Stimulated activated CD4-positive, alpha-beta T cell treated with anti-CD3 and anti-CD28 coated beads, Interleukin-4, amount 100 ng/mL, for 4 hours (primary cell): ENCODE measurements around the gene ABCC6.
A peak's percentile ranks its signal among the peaks of the same experiment; 100 is the strongest.

Experiments used
- DNase-seq, 2 experiments: peaks; one replicate each; pipeline ENCODE4 v3.0.0-alpha.2; 2020

Gene ABCC6

DNA sequence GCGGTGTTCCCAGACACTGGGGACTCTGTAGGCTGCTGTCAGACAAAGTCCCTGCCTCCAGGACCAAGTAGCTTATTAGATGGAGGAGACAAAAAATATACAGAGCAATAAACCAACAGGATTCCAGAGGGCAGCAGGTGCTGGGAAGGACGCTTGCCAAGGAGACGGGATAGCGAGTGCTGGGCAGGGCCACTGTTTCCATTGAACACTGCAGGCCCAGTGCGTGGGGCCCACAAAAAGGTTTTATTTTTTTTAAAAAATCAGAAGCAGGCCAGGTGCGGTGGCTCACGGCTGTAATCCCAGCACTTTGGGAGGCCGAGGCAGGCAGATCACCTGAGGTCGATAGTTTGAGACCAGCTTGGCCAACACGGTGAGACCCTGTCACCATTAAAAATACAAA, 84.2 kb downstream of the ABCC6 start:
- DNase-seq, result no peak

DNA sequence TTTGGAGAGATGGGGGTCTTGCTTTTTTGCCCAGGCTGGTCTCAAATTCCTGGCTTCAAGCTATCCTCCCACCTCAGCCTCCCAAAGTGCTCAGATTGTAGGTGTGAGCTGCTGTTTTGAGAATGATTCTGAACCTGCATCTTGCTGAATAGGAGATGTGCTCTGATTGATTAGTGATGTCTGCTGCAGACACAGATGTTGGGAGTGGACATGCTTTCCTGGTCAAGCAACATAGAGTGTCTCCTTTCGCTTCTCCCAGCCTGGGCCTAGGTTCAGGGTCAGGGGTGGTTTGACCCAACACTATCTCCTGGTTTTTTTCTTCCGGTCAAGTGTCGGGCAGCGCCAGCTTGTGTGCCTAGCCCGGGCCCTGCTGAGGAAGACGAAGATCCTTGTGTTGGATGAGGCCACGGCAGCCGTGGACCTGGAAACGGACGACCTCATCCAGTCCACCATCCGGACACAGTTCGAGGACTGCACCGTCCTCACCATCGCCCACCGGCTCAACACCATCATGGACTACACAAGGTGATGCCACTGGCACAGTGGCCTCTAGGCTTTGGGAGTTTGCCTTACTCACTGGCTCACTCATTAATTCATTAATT, 85.2 kb downstream of the ABCC6 start:
- DNase-seq, result no peak

DNA sequence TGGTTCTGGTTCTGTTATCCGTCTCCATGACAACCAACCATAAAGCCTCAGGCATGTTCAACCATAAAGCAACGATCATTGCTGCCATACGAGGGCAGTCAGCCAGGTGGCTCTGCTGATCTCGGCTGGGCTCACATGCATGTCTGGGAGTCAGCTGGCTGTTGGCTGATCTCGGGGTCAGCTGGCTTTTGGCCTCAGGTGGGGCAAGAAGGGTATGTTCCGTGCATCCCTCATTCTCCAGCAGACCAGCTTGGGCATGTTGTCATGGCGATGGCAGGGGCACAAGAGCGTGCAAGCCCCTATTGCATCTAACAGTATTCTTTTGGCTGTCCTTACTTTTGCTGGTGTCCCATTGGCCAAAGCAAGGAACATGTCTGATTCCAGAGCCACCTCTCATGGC, 86.2 kb downstream of the ABCC6 start:
- DNase-seq, result no peak

DNA sequence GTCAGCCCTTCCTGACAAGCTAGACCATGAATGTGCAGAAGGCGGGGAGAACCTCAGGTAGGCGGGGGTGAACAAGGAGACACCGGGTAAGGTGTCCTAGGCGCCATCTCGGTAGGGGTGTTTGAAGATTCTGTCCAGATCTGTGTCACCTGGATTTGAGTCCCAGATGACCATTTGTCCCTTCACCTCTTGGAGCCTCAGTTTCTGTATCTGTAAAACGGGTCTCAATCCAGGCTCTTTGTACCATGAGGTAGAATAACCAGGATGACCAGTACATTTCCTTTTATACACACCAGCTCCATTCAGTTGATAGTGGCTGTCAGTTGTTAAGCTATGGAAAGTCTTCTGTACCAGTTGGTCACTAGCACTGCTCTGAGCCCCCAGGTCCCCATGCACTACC, 86.7 kb downstream of the ABCC6 start:
- DNase-seq, result no peak

DNA sequence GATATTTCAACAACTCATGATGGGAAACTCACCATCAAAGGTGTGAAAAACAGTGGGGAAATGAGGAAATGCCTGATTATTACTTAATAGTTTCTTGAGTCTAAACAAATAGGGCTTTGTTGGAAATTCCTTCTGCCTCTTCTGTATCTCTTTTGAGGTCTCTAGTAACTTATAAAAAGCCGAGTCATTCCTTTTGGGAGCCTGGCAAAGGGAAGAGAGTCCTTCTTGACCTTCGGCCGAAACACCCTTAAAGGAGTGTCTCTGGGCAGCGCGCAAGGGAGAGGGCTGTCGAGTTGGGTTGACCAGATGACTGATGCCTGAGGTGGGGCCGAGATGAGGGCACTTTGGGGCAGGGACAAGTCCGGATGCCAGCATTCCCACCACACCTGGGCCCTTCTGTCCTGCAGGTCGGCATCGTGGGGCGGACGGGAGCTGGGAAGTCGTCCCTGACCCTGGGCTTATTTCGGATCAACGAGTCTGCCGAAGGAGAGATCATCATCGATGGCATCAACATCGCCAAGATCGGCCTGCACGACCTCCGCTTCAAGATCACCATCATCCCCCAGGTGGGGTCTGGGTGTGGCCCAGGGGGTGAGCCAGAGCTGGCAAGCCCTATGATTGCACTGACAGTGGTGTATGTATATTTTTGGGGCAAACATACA, 89.2 kb downstream of the ABCC6 start:
- DNase-seq, result no peak

DNA sequence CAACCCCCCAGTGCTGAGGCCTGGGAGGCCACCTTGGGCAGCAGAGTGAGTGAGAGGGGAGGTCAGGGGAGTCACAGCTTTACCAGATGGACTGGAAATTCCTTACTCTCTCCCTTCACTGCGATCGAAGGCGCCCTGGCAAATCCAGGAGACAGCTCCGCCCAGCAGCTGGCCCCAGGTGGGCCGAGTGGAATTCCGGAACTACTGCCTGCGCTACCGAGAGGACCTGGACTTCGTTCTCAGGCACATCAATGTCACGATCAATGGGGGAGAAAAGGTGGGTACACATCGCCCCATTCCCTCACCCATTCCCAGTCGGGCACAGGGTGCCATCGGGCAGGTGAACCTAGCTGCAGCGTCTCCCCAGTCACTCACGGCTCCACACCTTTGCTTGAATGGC, 91.6 kb downstream of the ABCC6 start:
- DNase-seq, result no peak

DNA sequence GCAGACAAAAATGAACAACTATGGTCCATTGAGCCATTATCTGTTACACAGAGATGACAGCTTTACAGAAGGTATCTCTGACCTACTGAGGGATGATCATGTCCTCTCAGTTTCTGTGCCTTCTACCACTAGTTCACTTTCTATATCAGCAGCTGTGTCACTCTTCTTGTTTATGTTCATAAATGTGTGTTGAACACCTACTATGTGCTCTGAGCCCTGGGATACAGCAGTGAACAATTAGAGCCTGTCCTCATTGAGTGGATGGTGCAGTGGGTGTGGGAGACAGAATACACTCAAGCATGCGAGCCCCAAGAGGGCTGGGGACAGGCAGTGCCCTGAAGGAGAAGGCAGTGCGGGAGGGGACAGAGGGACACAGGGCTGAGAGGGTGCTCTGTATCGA, 92.1 kb downstream of the ABCC6 start:
- no peak for DNase-seq

DNA sequence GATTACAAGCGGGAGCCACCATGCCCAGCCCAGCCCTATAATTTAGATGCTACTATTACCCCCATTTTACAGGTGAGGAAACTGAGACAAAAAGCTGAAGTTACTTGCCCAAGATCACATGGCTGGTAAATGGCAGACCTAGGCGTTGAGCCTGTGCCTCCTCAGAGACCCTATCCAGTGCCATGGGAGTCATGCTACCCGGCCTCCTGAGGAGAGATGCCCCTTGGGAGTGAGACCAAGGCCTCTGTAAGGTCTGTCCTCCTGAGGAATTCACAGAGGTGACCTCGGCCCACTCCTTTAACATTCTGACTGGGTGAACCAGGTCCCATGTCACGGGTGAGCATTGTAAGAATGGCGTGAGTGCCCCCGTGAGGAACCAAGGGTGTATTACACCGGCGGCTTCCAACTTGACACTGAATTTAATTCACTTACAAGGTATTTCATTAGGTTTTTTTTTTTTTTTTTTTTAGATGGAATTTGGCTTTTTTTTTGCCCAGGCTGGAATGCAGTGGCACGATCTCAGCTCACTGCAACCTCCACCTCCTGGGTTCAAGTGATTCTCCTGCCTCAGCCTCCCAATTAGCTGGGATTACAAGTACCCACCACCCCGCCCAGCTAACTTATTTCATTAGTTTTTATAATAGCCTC, 95.7 kb downstream of the ABCC6 start:
- peak; percentile 55 to 59 for DNase-seq

DNA sequence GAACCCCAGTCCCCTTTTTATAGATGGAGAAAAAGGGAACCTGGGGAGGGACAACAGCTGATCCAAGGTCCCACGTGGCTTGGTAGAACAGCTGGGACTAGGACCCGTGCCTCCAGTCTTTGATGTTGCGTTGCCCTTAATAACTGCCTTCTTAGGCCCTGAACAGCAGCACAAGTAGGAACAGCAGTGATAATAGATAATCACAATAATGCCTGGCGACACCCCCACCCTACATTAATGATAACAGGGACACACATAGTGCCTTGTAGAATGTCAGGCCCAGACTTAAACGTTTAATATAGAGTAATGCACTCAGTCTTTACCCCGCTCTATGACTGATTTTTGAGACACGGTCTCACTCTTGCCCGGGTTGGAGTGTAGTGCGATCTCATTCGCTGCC, 96.4 kb downstream of the ABCC6 start:
- no peak for DNase-seq

DNA sequence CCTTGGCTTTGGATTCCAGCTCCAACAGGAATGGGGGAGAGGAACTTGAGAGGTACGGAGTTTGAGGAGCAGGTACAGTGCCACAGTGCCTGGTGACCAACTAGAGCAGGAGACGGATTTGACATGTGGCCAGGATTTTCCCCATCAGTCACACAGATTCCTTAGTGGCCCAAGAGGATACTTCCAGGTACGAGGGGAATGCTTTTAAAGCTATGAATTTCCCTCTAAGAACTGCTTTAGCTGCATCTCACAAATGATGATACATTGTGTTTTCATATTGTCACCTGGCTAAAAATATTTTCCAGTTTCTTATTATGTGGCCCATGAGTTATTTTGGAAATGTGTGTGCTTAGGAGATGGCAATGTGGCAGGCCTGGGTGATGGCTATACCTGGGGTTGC, 98.3 kb downstream of the ABCC6 start:
- no peak for DNase-seq

DNA sequence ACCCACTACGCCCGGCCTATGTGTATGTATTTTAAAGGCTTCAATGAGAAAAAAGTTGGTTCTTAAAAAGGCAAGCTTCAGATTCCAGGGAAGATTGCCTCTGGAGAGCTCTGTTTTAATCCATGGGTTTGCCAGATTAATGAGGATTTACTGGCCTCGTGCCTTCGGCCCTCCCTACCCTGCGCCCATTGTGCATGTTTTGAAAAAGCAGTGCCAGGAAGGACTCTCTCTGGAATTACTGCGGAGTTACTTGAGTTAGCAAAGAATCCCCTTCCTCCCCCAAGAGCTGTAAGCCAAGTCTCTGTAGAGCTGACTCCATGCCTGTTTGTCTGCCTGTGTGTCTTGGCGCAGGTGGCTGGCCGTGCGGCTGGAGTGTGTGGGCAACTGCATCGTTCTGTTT, 98.9 kb downstream of the ABCC6 start:
- no peak for DNase-seq

DNA sequence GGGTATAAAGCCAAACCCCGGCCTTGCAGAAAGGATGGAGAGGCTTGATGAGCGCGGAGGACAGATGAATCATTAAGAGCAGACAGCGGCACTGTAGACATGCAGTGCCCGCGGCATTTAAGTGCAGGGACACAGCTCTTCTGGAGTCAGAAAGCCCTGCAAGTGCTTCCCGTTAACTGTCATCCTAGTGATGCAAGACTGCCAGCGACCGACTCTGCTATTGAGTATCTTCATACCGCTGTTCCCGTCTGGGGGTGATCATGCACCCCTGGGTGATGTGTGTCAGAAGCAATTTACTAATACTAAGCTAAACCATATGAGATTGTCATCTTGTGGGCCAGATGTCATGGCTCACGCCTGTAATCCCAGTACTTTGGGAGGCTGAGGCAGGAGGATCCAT, 101.0 kb downstream of the ABCC6 start:
- DNase-seq, result no peak

DNA sequence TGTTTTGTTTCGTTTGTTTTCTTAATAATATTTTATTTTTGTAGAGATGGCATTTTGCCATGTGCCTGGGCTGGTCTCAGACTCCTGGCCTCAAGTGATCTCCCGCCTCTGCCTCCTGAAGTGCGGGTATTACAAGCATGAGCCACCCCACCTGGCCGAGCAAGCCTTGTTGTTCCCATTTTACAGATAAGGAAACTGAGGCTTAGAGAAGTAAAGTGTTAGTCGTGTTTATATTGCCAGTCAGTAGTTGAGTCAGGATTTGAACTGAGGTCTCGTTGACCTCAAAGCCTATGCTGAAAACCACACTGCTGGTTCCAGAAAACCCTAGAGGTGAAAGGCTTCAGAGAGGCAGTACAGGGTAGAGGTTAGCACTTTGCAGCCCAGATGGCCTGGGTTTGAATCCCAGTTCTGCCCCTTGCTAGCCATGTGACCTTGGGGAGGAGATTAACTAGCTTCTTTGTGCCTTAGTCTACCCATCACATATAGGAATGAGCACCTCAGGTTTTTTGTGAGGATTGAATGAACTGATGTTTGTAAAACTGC, 102.0 kb downstream of the ABCC6 start:
- DNase-seq, result no peak

DNA sequence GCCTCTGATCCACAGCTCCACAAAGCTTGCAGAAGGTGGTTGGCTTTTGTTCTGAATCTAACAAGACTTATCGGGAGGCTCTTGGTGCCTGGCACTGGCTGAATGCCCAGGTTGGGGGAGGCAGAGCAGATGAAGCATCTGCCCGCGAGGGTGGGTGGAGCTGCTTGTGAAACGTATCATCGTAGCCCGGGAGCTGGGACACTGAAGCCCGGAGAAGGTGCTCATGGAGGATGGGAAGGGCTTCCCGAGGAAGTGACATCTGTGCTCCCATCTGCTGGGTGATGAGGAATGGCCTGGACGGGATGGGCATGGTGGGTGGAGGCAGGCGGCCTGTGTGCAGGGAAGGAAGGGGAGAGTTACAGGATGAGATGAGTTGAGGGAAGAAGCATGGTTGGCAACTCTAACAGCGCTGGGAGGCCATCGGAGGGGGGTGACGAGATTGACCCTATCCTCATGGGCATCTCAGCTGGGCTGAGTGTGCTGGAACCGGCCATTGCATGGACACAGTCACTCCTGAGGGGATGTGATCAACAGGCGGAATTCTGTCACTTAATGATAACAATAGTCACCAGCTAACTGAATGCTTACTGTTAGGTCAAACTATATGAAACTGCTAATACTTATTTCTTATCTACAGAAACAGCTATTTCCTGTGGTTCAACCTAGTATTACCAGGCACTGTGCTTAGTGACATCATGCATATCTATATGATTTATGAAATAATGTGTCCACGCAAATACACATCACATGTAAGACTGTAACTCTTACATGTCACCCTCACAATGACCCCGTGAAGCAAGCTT, 102.7 kb downstream of the ABCC6 start:
- DNase-seq, result no peak

DNA sequence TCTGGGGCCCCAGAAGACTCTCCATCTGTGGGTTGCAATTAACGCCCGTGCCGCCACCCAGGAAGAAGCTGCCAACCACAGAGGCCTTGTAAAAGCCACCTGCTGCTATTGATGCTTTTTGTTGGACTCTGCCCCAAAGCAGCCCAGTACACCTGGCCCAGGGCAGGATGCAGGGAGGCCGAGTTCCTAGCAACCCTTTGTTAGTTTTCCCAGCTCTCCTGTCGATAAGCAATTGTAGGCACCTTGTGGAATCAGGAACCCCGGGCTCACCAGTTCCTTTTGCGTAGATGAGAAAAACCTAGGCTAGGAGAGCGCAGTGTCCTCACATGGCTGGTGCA, 103.3 kb downstream of the ABCC6 start:
- DNase-seq, result no peak

DNA sequence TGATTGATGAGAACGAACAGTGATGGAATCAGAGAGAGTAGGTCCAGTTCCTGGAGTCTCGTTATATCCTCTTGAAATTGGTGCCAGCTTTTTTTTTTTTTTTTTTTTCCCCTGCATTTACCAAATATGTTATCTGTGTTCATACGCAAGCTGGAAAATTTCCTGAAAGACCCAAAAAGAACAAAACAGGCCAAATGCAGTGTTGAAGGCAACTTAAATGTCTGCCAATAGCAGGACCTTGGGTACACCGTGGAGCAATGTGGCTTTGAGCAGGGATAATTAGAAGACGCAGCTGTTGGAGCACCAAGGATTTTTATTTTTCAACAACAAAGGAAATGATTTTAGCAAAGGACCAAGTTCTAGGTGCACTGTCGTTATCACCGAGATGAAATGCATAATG, 105.0 kb downstream of the ABCC6 start:
- DNase-seq, result no peak

DNA sequence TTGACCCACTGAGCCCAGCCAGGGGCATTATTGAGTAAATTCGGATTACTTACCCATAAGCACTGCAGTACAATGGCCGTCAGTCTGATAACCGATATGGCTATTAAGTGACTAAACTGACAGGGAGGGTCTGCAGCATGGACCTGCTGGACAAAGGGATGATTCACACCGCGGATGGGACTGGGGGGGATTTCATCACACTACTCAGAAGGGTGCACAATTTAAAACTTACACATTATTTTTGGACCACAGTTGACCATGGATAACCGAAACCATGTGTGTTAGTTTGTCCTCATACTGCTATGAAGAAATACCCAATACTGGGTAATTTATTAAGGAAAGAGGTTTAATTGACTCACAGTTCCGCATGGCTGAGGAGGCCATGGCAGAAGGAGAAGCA, 106.5 kb downstream of the ABCC6 start:
- DNase-seq, result no peak

DNA sequence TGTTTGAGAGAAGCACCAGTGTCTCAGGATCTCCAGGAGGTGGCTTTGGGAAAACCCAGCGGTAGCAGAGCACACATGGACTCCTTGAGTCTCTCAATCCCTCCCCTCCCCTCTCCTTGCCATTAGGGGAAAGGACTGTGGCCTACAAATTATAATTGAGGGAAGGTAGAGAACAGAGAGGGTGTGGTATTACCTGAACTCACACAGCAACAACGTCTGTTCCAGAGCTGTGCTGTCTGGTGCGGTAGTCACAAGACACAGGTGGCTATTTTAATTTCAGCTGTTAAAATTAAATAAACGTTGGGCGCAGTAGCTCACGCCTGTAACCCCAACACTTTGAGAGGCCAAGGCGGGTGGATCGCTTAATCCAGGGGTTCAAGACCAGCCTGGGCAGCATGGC, 110.2 kb downstream of the ABCC6 start:
- DNase-seq, result no peak

DNA sequence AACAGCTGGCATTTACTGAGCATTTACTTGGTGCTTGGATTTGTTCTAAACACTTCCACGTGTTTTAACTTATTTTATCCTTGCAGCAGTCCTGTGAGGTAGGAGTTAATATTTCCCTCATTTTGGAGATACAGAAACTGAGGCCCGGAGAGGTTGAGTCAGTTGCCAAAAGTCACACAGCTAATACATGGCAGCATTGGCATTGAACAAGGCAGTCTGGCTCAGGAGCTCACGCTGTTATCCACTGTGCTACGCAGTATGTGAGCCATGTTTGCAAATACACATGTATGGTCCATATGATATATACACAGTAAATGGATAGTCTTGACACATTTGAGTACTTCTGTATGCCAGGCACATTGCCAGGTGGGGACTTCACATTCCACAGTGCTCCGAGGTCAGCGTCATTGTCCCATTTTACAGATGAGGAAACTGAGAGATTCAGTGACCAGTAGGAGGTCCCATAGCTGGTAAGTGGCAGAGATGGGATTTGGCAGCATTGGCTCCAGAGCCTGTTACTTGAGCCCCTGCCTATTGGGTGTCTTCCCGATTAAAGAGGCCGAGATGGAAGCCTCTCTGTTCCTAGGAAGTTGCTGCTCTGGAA, 110.7 kb downstream of the ABCC6 start:
- no peak for DNase-seq

DNA sequence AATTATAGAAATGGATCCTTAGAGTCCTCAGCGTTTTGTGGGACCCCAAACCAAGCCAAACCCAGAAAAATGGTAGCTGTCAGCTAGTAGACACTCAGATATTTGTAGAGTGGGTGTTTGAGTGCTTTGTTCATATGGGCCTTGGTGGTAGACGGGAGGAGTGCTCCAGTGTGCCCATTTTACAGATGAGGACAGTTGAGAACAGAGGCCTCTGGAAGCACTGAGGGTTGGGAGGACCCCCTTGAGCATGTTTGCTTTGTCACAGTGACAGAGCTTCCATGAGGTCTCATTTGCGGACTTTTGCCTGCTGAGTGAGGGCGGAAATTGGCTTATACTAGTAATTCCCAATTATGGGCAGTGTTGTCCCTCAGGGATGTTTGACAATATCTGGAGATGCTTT, 111.7 kb downstream of the ABCC6 start:
- DNase-seq, result no peak

DNA sequence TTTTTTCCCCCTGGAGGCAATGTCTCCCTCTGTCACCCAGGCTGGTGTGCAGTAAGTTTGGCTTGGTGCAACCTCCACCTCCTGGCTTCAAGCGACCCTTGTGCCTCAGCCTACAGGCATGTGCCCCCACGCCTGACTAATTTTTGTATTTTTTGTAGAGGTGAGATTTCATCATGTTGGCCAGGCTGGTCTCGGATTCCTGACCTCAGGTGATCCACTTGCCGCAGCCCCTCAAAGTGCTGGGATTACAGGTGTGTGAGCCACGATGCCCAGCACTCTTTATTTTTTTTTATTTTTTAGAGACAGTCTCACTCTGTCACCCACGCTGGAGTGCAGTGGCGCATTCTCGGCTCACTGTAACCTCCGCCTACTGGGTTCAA, 113.2 kb downstream of the ABCC6 start:
- DNase-seq, result no peak

DNA sequence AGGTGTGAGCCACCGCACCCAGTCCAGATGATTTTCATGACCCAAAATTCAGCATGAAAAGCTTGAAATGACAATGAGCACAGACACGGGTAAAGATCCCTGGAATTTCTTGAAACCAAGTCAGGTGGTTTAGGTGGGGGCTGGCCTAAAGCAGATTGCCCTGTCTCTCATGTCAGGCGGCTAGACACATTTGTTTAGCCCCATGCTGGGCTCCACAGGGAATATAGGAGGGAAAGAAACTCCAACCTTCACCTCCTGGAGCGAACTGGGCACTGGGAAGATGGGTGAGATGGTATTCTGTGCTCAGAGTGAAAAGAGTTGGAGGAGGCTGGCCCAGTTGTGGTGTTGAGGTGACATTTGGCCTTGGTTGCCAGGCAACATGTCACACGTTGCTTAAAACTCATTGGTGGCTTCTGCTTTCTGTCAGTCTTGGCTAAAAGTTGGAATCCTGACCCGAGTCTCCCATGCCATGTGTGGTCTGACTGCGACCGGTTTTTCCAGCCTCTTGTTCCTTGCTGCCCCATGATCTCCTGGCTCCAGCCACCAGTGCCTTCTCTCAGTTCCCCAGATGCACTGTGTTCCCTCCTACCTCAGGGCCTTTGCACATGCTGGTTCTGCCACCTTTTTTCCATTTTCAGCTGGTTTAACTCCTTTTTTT, 113.7 kb downstream of the ABCC6 start:
- DNase-seq, result no peak

DNA sequence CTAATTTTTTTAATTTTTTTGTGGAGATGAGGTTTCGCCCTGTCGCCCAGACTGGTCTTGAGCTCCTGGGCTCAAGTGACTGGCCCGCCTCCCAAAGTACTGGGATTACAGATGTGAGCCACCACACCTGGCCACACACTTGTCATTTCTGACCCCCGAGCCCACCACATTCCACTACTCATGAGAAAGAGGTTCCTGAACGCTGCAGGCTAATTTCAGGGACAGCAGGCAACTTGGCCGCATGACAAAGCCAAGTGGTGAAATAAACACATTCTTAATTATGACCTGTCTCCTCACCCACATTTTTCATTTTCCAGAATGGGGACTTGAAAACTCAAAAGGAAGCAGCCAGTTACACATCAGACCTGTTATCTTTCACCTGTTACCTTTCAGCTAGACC, 114.5 kb downstream of the ABCC6 start:
- no peak for DNase-seq
